HG02973 (cell line): ENCODE results near the gene CDON.

Experiments used
- ATAC-seq: cut with Tn5 transposase; IDR thresholded peaks from one replicate; pipeline ENCODE4 v1.9.1; 2021; ENCODE audit warnings: moderate library complexity; ENCODE audit not compliant: unreplicated experiment

The CDON gene

DNA sequence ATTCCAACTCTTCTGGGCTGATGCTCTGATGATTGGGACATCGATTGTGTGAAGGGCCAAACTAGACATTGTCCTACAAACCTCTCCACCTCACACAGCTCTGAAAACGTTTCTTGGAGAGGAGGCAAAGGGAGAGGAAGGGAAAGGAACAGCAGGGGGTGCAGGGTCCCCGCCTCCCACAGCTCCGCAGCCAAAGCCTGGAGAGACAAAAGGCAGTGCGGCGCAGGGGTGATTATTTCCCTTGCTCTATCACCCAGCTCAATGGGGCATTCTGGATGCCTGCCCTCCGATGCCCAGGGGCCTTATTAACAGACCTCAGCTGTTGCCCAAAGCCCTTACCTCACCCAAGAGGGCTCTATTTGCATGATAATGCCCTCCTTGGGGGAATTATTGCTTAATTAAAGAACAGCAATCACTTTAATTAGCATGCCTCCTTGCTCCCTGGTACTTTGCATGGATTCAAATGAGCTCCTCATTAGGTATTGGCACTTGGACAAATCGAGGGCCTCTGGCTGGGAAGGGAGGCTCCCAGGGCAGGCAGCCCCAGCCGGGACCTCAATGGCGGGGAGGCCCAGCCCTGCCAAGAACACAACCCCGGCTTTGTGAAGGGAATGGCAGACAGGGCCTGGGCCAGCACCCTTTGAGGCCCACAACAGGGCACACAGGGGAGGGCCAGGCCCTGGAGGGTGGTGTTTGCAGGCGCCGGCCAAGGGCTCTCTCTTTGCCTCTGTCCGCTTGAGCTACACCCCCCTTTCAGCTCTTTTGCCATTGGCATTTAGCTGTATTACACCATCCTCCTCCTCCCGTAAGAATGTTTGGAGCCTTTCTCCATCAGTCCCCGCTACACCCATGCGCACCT lies 19.8 kb upstream of the CDON start:
- no peak for ATAC-seq

DNA sequence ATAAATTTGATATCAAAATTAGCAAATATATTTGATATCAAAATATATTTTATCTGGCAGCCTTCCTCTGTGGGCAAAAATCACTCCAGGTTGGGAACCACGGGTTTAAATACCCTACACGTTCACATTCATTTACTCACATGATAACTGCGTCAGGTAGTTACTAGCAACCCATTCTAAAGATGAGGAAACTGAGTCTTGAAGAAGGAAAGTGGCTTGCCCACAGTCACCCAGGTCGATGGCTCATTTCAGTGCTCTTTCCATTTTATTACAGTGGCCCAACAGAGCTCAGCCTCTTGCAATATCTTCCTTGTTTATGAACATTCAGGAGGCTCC lies 19.2 kb upstream of the CDON start:
- no peak for ATAC-seq

- ATAC-seq: no peak
These were observed 17.7 kb upstream of the CDON start for GRCh38 chr11:126080161-126080941.

GRCh38 chr11:126079621-126080124 lies 17.0 kb upstream of the CDON start:
- no peak for ATAC-seq

DNA sequence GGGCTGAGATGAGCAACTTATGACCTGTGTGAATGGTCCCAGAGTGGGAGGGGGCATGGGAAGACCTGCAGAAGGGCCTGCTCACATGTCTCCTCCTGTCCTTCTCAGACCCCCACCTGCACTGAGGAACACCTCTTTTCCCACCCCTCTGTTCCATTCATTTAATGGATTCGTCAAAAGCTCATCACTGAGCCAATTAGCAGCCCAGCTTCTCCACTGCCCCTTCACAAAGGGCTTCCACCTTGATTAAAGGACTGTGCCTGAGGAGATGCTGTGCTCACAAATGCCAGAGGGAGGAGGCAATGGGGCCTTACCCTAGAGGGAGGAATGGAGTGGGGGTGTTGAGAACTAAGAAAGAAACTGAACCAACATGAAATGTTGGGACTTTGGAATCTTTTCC lies 14.0 kb upstream of the CDON start:
- no peak for ATAC-seq

DNA sequence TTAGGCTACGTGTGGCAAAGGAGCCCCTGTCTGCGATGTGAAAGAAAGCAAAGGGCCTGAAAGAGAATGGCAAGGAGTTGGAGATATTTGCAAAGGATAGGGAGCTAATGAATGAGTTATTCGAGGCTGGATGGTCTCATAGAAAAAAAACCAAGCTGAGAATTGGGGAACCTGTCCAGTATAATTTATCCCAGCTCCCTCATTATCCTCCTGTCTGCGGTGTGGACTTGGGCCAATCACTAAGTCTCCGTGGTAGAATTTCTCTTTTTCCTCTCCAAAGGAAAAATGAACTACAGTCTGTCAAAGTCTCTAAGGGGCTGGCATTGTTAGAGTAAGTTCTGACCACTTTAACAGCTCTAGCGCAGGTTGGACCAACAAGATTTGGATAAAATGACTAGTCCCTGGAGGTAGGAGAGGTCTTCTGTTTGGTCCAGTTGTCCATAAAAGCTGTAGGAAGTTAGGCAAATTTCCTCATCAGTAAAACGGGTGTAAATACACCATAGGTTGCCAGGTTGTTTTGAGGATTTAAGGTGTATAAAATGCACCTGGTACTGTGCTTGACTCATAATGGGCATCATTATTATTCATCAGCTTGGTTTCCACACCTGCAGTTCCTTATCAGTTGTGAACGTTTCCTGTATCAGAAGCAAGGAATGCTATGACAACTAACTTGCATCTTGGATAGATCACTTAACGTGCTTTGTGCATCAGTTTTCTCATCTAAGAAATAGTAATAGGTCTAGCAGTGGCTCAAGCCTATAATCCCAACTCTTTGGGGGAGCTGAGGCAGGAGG lies 10.3 kb upstream of the CDON start:
- ATAC-seq: no peak

- ATAC-seq: no peak
These were observed 9.6 kb upstream of the CDON start for GRCh38 chr11:126072141-126072741.

GRCh38 chr11:126063507-126063852 lies 814 bp upstream of the CDON start:
- no peak for ATAC-seq

- ATAC-seq: peak; percentile 3
These were observed 673 bp downstream of the CDON start for GRCh38 chr11:126061707-126062678.

DNA sequence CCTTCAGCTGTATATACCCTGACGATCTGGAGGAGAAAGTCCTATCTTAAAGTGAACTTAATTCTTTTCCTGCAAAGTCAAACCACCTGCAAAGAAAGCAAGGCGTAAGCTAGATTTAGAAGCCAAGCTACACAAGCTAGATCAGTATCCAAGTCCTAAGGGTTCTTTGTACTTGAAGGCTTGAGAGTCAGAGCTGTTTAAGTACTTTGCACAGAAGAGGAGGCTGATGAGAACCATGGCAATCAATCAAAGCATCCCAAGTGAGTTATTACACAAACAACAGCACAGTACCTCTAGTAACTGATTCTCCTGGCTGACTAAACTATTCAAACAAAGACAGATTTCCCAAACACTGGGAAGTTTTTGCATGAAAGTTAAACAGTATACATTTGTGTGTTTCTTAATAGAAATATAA lies 1.9 kb downstream of the CDON start:
- ATAC-seq: no peak

DNA sequence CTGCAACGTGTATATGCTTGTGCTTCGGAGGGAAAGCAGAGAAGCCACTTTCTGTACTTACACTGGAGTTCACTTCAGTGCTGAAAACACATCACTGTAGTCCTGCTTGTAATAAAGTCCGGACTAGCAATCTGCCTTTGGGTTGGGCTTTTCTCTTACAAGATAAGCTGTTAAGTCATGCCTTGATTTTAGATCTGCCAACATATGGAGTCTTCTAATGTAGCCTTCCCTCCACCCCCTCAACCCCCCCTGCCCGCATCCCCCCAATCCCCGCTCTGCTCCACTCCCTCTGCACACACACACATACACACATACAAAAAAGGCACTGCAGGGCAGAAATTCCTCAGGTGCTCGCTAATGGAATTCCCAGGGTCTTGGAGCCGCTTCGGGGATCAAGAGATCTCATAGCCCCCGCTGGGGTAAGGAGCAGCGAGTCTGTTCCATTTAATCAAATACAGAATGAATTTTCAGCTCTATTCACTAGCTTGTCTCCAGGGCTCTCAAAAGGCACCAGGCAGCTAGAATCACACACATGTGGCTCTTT lies 3.4 kb downstream of the CDON start:
- no peak for ATAC-seq

- ATAC-seq: no peak
These were observed 4.4 kb downstream of the CDON start for GRCh38 chr11:126058105-126058874.

DNA sequence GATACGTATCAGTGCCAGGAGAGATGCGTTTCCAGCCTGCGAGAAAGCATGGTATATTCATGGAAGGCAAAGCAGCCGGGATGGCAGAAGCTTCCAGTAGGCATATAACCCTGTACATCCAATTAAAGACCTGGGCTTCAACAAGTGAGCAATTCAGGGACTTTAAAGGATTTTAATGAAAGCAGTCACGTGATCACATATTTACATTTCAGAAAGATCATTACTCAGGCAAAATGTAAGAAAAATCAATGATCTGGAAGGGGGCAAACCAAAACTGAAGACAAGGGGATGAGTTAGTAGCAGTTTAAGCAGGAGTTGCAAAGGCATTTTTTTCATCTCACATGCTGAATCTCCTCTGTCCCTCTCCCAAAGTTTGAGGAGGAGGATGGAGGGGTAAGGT lies 7.8 kb downstream of the CDON start:
- no peak for ATAC-seq

GRCh38 chr11:126054408-126054807 lies 8.3 kb downstream of the CDON start:
- ATAC-seq: no peak

DNA sequence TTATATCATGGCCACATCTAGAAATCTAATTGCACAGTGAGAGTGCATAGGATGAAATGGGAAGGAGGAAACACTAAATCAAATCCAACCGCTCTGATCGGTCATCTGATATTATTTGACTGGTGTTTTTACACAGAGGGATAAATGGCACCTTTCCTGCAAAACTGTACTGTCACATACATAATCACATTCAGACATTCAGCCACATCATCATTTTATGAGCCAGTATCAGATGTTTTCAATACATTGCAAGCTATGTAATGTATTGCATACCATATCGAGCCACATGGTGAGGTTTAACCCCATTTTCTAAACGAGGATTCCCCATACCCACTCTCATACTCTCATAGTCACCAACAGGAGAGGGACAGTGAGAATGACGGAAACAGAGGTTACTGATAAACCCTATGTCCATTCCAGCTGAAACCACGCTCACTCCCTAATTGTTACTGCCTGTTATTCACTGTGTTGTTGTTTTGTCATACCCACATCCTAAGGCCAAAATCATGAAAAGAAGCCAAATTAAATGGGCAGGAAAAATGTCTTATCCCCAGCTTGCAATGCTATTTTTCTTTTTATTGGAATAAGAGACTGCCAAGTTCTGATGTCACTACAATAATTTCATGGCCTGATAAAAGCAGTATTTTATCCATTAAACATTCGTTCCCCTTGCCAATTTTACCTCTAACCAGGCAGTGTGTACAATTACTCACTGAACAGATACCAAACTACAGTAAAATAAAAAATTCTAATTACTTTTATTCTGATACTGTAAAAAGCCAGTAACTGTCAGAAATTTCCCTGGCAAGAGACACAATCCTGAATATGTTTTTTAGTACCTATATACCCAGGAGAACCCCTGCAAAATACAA lies 9.0 kb downstream of the CDON start:
- no peak for ATAC-seq

DNA sequence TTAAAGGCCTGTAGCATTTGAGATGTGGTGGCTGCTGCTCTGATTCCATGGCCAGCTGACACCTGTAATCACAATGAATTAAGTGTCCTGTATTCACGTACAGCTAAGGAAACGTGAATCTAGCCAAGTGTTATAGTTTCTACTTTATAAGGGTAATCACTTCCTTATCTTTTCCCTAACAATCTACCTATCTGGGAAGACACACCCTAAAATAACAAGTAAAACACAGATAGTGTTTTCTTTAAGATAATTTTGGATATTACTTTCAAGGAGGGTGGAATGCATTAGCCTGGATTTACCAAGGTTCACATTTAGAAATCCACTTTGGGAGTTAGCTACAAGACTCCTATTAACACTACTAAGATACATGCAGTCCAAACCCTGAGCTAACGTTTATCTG lies 11.5 kb downstream of the CDON start:
- ATAC-seq: no peak

GRCh38 chr11:126049159-126049558 lies 13.5 kb downstream of the CDON start:
- ATAC-seq: no peak

- no peak for ATAC-seq
These were observed 14.5 kb downstream of the CDON start for GRCh38 chr11:126048197-126048596.
